Small intestine (tissue), 7 donors: ENCODE measurements around the gene ARNT2. TPM values are rescaled to one million over a fixed set of nuclear protein-coding genes. Genes with fewer than 3 reads are reported as not detected.
"Not testable (repeated sequence)": the region's sequence is repeated elsewhere in the genome, so short reads cannot be mapped to it uniquely, and the experiment has no call there.

Source experiments
- DNase-seq, 2 donors: peaks; one replicate each; pipeline versions ENCODE4 v3.0.0 to v3.0.0-alpha.2; 2013
- FAIRE-seq: peaks from 2 replicates; lab custom pipeline; 2012; peaks lifted over from hg19 to GRCh38; lab: Jason Lieb, UNC
- H3K27ac ChIP-seq, 3 donors: one replicate each; pipeline ENCODE4 v1.5.1; 2013; ENCODE audit warnings: low read length in 2 of 3, mild to moderate bottlenecking in 2 of 3, control low read depth in 1 of 3, inconsistent platforms in 1 of 3, low read depth in 1 of 3, moderate library complexity in 1 of 3
- H3K27me3 ChIP-seq, 3 donors: one replicate each; pipeline ENCODE4 v1.6.1; 2013; ENCODE audit warnings: low read length in 3 of 3, inconsistent platforms in 1 of 3; ENCODE audit not compliant: control insufficient read depth in 3 of 3, insufficient read depth in 3 of 3
- H3K36me3 ChIP-seq, 3 donors: one replicate each; pipeline ENCODE4 v1.6.1; 2013; ENCODE audit warnings: low read length in 3 of 3, inconsistent platforms in 1 of 3, low read depth in 1 of 3, mild to moderate bottlenecking in 1 of 3, moderate library complexity in 1 of 3; ENCODE audit not compliant: control insufficient read depth in 3 of 3, insufficient read depth in 2 of 3
- H3K4me1 ChIP-seq, 3 donors: one replicate each; pipeline ENCODE4 v1.6.1; 2013; ENCODE audit warnings: low read length in 2 of 3, inconsistent platforms in 1 of 3, low read depth in 1 of 3, mild to moderate bottlenecking in 1 of 3, moderate library complexity in 1 of 3; ENCODE audit not compliant: control insufficient read depth in 3 of 3, insufficient read depth in 2 of 3
- H3K4me3 ChIP-seq, 3 donors: one replicate each; pipeline ENCODE4 v1.5.1; 2013; ENCODE audit warnings: low read length in 3 of 3, control low read depth in 1 of 3, inconsistent platforms in 1 of 3, low read depth in 1 of 3, mild to moderate bottlenecking in 1 of 3, moderate library complexity in 1 of 3
- H3K9me3 ChIP-seq, 2 donors: one replicate each; pipeline ENCODE4 v1.6.1; 2013; ENCODE audit warnings: low read depth in 1 of 2, low read length in 1 of 2; ENCODE audit not compliant: control insufficient read depth in 2 of 2, insufficient read depth in 1 of 2
- WGBS, 3 donors: extraction: QIAGEN DNeasy Blood & Tissue Kit; methylation state at CpG; one replicate each; pipeline ENCODE4 v1.1.7; 2013; 5-methylcytosine and 5-hydroxymethylcytosine counted together
- polyA plus RNA-seq, 4 donors: library from polyadenylated mRNA; stranded (reverse) in 3 of 4; unstranded in 1 of 4; fragments of 200-250 nt in 3 of 4; fragments of 120-200 nt in 1 of 4; gene quantifications; one replicate each; pipeline versions ENCODE4 v1.2.1 to v1.2.3, GENCODE V29; 2013
- donor health status: healthy with polysubstance abuse.
- donor health status: control.
- donor health status: control.
- donor health status: Bipolar disorder and iron deficiency.
- donor health status: healthy.

The ARNT2 gene
- polyA plus RNA-seq, 4 donors: 0.45 to 4.4 (median 2.4) TPM

DNA sequence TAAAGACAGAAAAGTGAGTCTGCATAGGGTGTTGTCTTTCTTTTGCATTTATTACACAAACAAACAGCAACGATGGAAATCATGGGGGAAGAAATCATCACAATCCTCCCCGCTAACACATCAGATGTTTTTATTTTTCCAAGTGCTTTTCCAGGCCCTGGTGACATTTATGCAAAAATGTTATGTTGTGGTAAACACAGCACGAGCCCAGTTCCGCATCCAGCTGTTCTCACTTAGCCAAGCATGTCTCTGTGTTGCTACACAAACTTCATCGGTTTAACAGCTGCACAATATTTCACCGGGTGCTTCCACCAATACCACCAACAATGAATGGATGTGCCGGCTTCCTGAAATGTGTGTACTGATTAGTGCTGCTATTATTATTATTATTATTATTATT is 237.2 kb downstream of the ARNT2 start:
- H3K9me3 ChIP-seq: peaks cover 0 to 15% of the 10 kb centered on the region in 2 donors
- FAIRE-seq (no peak), DNase-seq (no peak)
- H3K36me3 ChIP-seq: no peaks in the 10 kb centered on the region
- WGBS, 3 donors: 68 to 91% (median 86%) methylated on average over 7 of the region's 7 CpGs
- no peaks in the 10 kb centered on the region for H3K4me1 ChIP-seq
- no peak overlapping the region for H3K4me3 ChIP-seq
- no peaks in the 10 kb centered on the region for H3K27me3 ChIP-seq
- no peak overlapping the region for H3K27ac ChIP-seq

DNA sequence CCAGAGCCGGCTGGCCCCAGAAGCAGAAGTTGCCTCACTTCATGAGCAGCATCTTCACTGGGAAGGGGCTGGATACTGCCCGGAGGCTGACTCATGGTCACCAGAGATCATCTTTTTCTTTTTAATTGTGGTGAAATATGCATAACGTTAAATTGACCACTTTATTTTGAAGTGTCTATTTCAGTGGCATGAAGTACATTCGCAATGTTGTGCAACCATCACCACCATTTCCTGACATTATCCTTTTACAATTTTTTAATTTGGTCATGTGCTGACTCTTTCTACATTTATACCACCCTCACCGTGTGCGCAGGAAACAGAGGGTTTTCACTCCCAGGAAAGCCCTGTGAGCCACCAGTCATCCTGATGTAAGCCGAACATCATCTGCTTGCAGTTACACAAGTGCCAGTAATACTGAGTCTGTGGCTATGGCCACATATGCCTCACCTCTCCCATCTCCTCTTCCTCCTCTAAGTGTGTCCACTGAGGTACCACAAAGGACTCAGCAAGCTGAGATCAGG is 239.3 kb downstream of the ARNT2 start:
- no peaks in the 10 kb centered on the region for H3K36me3 ChIP-seq
- H3K9me3 ChIP-seq: peaks cover 0 to 23% of the 10 kb centered on the region in 2 donors
- no peak for FAIRE-seq
- no peak overlapping the region for H3K27ac ChIP-seq
- no peaks in the 10 kb centered on the region for H3K27me3 ChIP-seq
- DNase-seq: no peak
- H3K4me1 ChIP-seq: no peaks in the 10 kb centered on the region
- 60 to 73% (median 67%) methylated on average over 7 of the region's 7 CpGs for WGBS, 3 donors
- H3K4me3 ChIP-seq: no peak overlapping the region

DNA sequence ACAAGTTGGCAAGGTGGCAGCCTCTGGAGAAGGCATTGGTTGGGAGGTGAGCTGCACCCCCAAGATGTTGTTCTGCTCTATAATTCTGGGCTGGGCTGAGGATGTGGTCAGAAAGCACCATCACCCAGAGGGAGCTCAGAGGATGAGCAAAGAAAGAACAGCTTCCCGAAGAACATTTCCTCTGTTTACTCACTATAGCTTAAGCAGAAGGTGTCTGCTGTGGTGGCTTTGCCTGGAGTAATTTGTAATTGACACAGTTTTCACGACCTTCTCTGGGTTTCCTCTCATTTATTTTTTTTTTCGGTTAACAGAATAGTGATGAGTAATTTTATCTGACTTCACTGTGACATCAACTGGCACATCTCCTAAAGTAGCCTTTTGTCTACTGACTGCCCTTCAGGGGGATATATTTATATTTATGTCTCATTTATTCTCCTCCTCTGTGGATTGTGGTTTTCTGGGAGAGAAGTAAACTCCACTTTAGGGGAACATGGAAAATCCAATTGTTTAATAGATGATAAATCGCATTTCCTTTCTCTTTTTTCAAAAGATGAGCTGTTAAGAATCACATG is 241.4 kb downstream of the ARNT2 start:
- WGBS, 3 donors: 56 to 79% (median 65%) methylated on average over 4 of the region's 4 CpGs
- H3K27me3 ChIP-seq: no peaks in the 10 kb centered on the region
- no peak overlapping the region for H3K27ac ChIP-seq
- no peaks in the 10 kb centered on the region for H3K4me1 ChIP-seq
- FAIRE-seq (no peak), DNase-seq (no peak)
- no peak overlapping the region for H3K4me3 ChIP-seq
- H3K36me3 ChIP-seq: no peaks in the 10 kb centered on the region
- peaks cover 0 to 22% of the 10 kb centered on the region in 2 donors for H3K9me3 ChIP-seq

DNA sequence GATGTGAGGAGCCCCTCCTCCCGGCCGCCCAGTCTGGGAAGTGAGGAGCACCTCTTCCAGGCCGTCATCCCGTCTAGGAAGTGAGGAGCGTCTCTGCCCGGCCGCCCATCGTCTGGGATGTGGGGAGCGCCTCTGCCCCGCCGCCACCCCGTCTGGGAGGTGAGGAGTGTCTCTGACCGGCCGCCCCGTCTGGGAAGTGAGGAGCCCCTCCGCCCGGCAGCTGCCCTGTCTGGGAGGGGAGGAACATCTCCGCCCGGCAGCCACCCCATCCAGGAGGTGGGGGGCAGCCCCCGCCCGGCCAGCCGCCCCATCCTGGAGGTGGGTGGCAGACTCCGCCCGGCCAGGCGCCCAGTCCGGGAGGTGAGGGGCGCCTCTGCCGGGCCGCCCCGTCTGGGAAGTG is 243.2 kb downstream of the ARNT2 start:
- not testable (repeated sequence) for H3K27ac ChIP-seq, H3K4me1 ChIP-seq, H3K36me3 ChIP-seq, H3K4me3 ChIP-seq, H3K27me3 ChIP-seq, FAIRE-seq, DNase-seq
- peaks cover 0 to 26% of the 10 kb centered on the region in 2 donors for H3K9me3 ChIP-seq
- 94 to 97% (median 97%) methylated on average over 24 to 30 of the region's 30 CpGs for WGBS, 3 donors

Other genes with a start within 250 kb of the ARNT2 start
- 10 to 100 TPM in 1 of 4 donors, 1 to 10 TPM in 1, under 1 TPM in 2; under 0.01 to 12.8 (median 0.61) TPM for gene CTXND1, start 152.2 kb upstream of the ARNT2 start, polyA plus RNA-seq